Measurements from ENCODE around the gene DHRS7. TPM values are rescaled to one million over a fixed set of nuclear protein-coding genes. Genes with fewer than 3 reads are reported as not detected.

Gene DHRS7
- total and polyA plus RNA-seq, 10 of the 15 experiments (the other 5 are each of a cell fraction or from before 2014, with no cell fraction given): 55.0 to 99.8 (median 62.2) TPM

DNA sequence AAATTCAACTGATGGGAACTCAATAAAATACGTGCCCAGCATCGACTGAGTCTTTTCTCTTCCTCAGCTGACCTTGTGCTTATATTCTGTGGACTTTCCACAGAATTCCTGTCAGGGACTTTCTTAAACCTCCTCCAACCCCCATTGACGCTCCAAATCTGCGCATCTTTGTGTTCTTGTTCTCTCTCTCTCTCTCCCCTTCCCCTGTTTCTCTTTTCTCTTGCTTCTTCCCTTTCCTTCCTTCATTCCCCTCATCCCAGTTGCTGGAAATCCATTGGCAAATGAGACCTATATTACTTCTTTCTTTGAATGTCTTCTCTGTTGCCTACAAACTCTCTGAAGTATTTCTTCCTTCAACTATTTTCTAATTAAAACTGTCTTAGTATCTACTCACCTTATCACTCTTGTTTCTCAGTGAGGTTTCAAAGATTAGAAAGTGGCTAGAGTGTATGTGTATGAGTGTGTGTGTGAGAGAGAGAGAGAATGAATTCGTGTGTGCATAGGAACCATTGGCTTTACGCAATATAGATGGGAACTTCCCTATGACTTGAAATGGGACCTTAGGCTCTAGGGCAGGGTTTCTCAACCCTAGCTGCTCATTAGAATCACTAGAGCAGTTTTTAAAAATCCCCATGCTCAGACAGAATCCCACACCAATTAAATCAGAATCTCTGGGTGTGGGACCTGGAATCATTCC, 41.8 kb upstream of the DHRS7 start (continued):
- TF ChIP-seq POLR2AphosphoS2 (IDR thresholded peaks at IDR 0.05; ENCODE audit: low read depth, low read length) (no peak), POU2F2 (IDR thresholded peaks at IDR 0.05; ENCODE audit: borderline replicate concordance, low read depth, low read length) (peak; percentile 42; the same call in 1 of the 3 replicates), ATF2 (IDR thresholded peaks at IDR 0.05; ENCODE audit: low read length) (peak; percentile 93), NFIC (IDR thresholded peaks at IDR 0.05; ENCODE audit: low read depth, low read length) (peak; percentile 87), ZNF622 (IDR thresholded peaks at IDR 0.05) (no peak), ETV6 (conservative IDR thresholded peaks at IDR 0.05 in 1 of 2, IDR thresholded peaks at IDR 0.05 in 1 of 2; ENCODE audit: borderline replicate concordance in 1 of 2, low read depth in 1 of 2) (peak in 1 of 2 experiments; percentile 30; a peak in 1 of 4 replicates), BHLHE40 (IDR thresholded peaks at IDR 0.05; ENCODE audit: borderline replicate concordance in 1 of 2, low read depth in 2 of 2, low read length in 1 of 2) (0 out of 4 replicates have a peak, but pooled peaks of 1 of the 2 experiments have one; percentile 12), REST (IDR thresholded peaks at IDR 0.05; ENCODE audit: low read depth, low read length) (no peak), ASH2L (IDR thresholded peaks at IDR 0.05; ENCODE audit: borderline replicate concordance, low read depth) (no peak), MTA3 (IDR thresholded peaks at IDR 0.05; ENCODE audit: borderline replicate concordance, low read length) (peak; percentile 72; the same call in 1 of the 2 replicates), NFYA (IDR thresholded peaks at IDR 0.05; ENCODE audit: borderline replicate concordance, low read depth, low read length) (no peak), USF1 (IDR thresholded peaks at IDR 0.05; ENCODE audit: borderline replicate concordance, extremely low read length, insufficient read depth, low read depth, low read length) (no peak), FOXM1 (IDR thresholded peaks at IDR 0.05; ENCODE audit: low read depth, low read length) (peak; percentile 91; the same call in 1 of the 2 replicates), EZH2 (IDR thresholded peaks at IDR 0.05; ENCODE audit: borderline replicate concordance, control insufficient read depth, low read depth, low read length) (no peak), RAD51 (IDR thresholded peaks at IDR 0.05) (no peak), IRF4 (IDR thresholded peaks at IDR 0.05; ENCODE audit: low read depth, low read length) (peak; percentile 57; the same call in 1 of the 2 replicates), BRCA1 (IDR thresholded peaks at IDR 0.05; ENCODE audit: low read depth, low read length) (no peak), NR2F1 (conservative IDR thresholded peaks at IDR 0.05) (peak; percentile 77), SUPT20H (IDR thresholded peaks at IDR 0.05; ENCODE audit: borderline replicate concordance, control insufficient read depth, low read depth, low read length) (no peak), BCL11A (IDR thresholded peaks at IDR 0.05; ENCODE audit: low read depth, low read length) (peak; percentile 86)
- TF ChIP-seq, protein P1, sequence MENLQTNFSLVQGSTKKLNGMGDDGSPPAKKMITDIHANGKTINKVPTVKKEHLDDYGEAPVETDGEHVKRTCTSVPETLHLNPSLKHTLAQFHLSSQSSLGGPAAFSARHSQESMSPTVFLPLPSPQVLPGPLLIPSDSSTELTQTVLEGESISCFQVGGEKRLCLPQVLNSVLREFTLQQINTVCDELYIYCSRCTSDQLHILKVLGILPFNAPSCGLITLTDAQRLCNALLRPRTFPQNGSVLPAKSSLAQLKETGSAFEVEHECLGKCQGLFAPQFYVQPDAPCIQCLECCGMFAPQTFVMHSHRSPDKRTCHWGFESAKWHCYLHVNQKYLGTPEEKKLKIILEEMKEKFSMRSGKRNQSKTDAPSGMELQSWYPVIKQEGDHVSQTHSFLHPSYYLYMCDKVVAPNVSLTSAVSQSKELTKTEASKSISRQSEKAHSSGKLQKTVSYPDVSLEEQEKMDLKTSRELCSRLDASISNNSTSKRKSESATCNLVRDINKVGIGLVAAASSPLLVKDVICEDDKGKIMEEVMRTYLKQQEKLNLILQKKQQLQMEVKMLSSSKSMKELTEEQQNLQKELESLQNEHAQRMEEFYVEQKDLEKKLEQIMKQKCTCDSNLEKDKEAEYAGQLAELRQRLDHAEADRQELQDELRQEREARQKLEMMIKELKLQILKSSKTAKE (IDR thresholded peaks at IDR 0.05; ENCODE audit: low read depth, poor library complexity, severe bottlenecking): peak; percentile 42

All from GM12878 (cell line).